ENCODE measurements around the gene AUTS2.

DNA sequence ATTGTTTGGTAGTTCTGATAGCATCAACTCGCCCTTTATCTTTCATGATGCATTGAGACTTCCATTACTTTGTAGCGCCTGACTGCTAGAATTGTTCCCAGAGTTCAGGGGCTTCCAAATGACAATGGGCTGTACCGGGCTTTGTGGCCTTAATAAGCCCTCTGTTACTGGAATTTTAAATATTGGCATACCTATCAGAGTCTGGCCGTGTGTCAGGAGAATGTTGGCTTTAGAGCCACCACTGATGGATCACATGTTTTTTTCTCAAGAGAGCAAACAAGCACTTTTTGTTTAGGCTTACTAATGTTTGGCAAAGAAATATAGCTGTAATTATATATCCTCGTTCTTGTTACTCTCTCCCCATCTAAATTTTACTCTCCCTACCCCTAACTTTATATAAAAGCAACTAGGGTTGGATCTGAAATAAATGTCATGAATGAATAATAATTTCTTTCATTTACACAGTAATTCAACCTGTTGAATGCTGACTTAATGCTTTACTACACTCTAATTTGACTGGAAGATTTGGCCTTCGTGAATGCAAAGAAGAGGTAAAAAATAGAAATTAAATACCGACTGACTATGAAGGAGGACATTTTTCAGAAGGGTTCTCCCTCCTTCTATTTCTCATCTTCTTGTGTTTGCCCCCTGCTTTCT is 396.7 kb downstream of the AUTS2 start:
- no peak for TF ChIP-seq POLR2AphosphoS5 (IDR thresholded peaks at IDR 0.05; ENCODE audit: insufficient read depth in 1 of 2, low read depth in 1 of 2)
- TF ChIP-seq POLR2A (IDR thresholded peaks at IDR 0.05), result no peak
- TF ChIP-seq, protein P1, sequence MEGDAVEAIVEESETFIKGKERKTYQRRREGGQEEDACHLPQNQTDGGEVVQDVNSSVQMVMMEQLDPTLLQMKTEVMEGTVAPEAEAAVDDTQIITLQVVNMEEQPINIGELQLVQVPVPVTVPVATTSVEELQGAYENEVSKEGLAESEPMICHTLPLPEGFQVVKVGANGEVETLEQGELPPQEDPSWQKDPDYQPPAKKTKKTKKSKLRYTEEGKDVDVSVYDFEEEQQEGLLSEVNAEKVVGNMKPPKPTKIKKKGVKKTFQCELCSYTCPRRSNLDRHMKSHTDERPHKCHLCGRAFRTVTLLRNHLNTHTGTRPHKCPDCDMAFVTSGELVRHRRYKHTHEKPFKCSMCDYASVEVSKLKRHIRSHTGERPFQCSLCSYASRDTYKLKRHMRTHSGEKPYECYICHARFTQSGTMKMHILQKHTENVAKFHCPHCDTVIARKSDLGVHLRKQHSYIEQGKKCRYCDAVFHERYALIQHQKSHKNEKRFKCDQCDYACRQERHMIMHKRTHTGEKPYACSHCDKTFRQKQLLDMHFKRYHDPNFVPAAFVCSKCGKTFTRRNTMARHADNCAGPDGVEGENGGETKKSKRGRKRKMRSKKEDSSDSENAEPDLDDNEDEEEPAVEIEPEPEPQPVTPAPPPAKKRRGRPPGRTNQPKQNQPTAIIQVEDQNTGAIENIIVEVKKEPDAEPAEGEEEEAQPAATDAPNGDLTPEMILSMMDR (IDR thresholded peaks at IDR 0.05), result no peak

All from vagina (tissue), 2 donors.